Ovary (tissue), 3 donors: ENCODE results near the gene PRPF8.

Experiments used
- CTCF ChIP-seq, 3 donors: fragments of 450-650 bp in 2 of 3; fragments of 200-600 bp in 1 of 3; IDR thresholded peaks; one replicate each; pipeline versions ENCODE4 v1.5.1 to v1.8.0; 2016 to 2022; ENCODE audit warnings: antibody characterized with exemption in 3 of 3, mild to moderate bottlenecking in 1 of 3
- EP300 ChIP-seq: sonication (generic); formaldehyde crosslinking; IDR thresholded peaks from one replicate; pipeline ENCODE4 v1.6.1; 2017; ENCODE audit warnings: antibody characterized with exemption
- POLR2A ChIP-seq: fragments of 450-650 bp; IDR thresholded peaks from one replicate; pipeline ENCODE4 v1.6.1; 2017; ENCODE audit warnings: antibody characterized with exemption, mild to moderate bottlenecking, moderate library complexity
- donor health status: DM: no; HTN: no; CAD: no.

DNA sequence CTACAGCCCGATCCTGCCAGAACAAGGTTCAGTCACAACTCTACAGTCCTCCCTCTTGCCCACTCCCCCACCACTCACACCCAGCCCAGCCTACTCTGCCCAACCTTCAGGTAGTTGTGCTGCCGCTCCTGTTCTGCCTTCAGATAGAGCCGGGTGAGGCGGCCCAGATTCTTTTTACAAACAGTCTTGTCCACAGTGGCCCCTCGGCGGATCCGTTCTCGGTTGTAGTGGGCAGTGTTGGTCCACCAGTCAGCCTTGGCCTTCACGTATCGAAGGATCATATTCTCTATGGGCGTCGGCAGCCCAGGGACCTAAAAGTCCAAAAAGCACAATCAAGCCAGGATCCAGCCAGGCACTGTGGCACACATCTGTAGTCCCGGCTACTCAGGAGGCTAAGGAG, 8.3 kb downstream of the PRPF8 start:
- no peak for TF ChIP-seq CTCF (IDR thresholded peaks at IDR 0.05)
- TF ChIP-seq EP300: no peak
- no peak for TF ChIP-seq POLR2A
